IMR-90 (cell line): Measurements from ENCODE around the gene SP9. TPM values are rescaled to one million over a fixed set of nuclear protein-coding genes. Genes with fewer than 3 reads are reported as not detected.

Experiments
- ATAC-seq: fragments of 200-7000 bp; cut with Tn5 transposase; 2 replicates; pipeline ENCODE4 v1.9.1; 2020; ENCODE audit warnings: low read depth, mild to moderate bottlenecking, moderate library complexity
- BruUV-seq: library from RNA; stranded (reverse); fragments of 400-500 nt; replicated peaks from 2 replicates; lab custom pipeline; 2021; lab: Mats Ljungman, UMichigan
- CTCF ChIA-PET: fragments of 300-600 bp; formaldehyde crosslinking; extraction: SDS; loops from one replicate; lab custom pipeline; 2021; ENCODE audit warnings: antibody characterized with exemption; lab: Yijun Ruan, JAX
- POLR2A ChIA-PET: fragments of 300-600 bp; sonication (Branson Sonifier 250); formaldehyde crosslinking; loops from one replicate; lab custom pipeline; 2022; ENCODE audit warnings: antibody characterized with exemption; ENCODE audit not compliant: unreplicated experiment; lab: Charles Lee
- DNase-seq: peaks from one replicate; pipeline ENCODE4 v3.0.0; 2013
- H2AFZ ChIP-seq: replicated peaks from 2 replicates; pipeline ENCODE3; 2013; ENCODE audit warnings: low read length, mild to moderate bottlenecking; ENCODE audit not compliant: poor library complexity
- H2AK5ac ChIP-seq: 2 replicates; pipeline ENCODE4 v1.6.1; 2013; ENCODE audit warnings: low read depth, low read length, inconsistent platforms
- H2AK9ac ChIP-seq: replicated peaks from 2 replicates; pipeline ENCODE3; 2013; ENCODE audit warnings: mild to moderate bottlenecking, low read depth, low read length, moderate library complexity; ENCODE audit not compliant: poor library complexity
- H2BK120ac ChIP-seq: 2 replicates; pipeline ENCODE4 v1.6.1; 2013; ENCODE audit warnings: low read depth, low read length, inconsistent platforms
- H2BK15ac ChIP-seq: 3 replicates; pipeline ENCODE4 v1.6.1; 2013; ENCODE audit warnings: low read depth, low read length, inconsistent platforms
- H2BK20ac ChIP-seq: 2 replicates; pipeline ENCODE4 v1.6.1; 2013; ENCODE audit warnings: low read depth, mild to moderate bottlenecking, inconsistent platforms, low read length, moderate library complexity
- H2BK5ac ChIP-seq: 2 replicates; pipeline ENCODE4 v1.6.1; 2013; ENCODE audit warnings: mild to moderate bottlenecking, low read depth, low read length, inconsistent platforms; ENCODE audit not compliant: poor library complexity, severe bottlenecking
- H3K14ac ChIP-seq: replicated peaks from 2 replicates; pipeline ENCODE4 v1.6.1; 2013; ENCODE audit warnings: low read depth, low read length, inconsistent platforms
- H3K18ac ChIP-seq: 2 replicates; pipeline ENCODE4 v1.6.1; 2013; ENCODE audit warnings: low read depth, low read length, control low read depth
- H3K23ac ChIP-seq: 2 replicates; pipeline ENCODE4 v1.6.1; 2013; ENCODE audit warnings: low read depth, low read length, inconsistent platforms
- H3K27ac ChIP-seq: 2 replicates; pipeline ENCODE4 v1.5.1; 2013; ENCODE audit warnings: mild to moderate bottlenecking, control low read depth, low read length; ENCODE audit not compliant: insufficient read depth
- H3K27me3 ChIP-seq: 2 replicates; pipeline ENCODE4 v1.6.1; 2013; ENCODE audit warnings: low read length; ENCODE audit not compliant: control insufficient read depth, insufficient read depth
- H3K36me3 ChIP-seq: 2 replicates; pipeline ENCODE4 v1.6.1; 2013; ENCODE audit warnings: low read length, mixed read lengths; ENCODE audit not compliant: control insufficient read depth, insufficient read depth
- H3K4ac ChIP-seq: 2 replicates; pipeline ENCODE4 v1.6.1; 2013; ENCODE audit warnings: low read depth, low read length, inconsistent platforms
- H3K4me1 ChIP-seq: 2 replicates; pipeline ENCODE4 v1.6.1; 2013; ENCODE audit warnings: low read length, mixed read lengths; ENCODE audit not compliant: control insufficient read depth, insufficient read depth
- H3K4me2 ChIP-seq: 2 replicates; pipeline ENCODE4 v1.6.1; 2013; ENCODE audit warnings: low read depth, mild to moderate bottlenecking, control low read depth, low read length, moderate library complexity
- H3K4me3 ChIP-seq: 2 replicates; pipeline ENCODE4 v1.5.1; 2013; ENCODE audit warnings: low read depth, mild to moderate bottlenecking, control low read depth, low read length, moderate library complexity; ENCODE audit not compliant: insufficient read depth
- H3K56ac ChIP-seq: 2 replicates; pipeline ENCODE4 v1.6.1; 2013; ENCODE audit warnings: low read length, inconsistent platforms; ENCODE audit not compliant: insufficient read depth; ENCODE audit errors: extremely low read depth
- H3K79me1 ChIP-seq, 2 experiments: 2 replicates each; pipeline ENCODE4 v1.6.1; 2013; ENCODE audit warnings: low read length in 2 of 2, inconsistent platforms in 1 of 2, low read depth in 1 of 2
- H3K9ac ChIP-seq: 2 replicates; pipeline ENCODE4 v1.6.1; 2013; ENCODE audit warnings: low read depth, low read length, control low read depth
- H3K9me1 ChIP-seq: 2 replicates; pipeline ENCODE4 v1.6.1; 2013; ENCODE audit warnings: low read length, inconsistent platforms; ENCODE audit not compliant: insufficient read depth
- H3K9me3 ChIP-seq: 2 replicates; pipeline ENCODE4 v1.6.1; 2013; ENCODE audit warnings: low read length; ENCODE audit not compliant: control insufficient read depth, insufficient read depth
- H4K20me1 ChIP-seq: 2 replicates; pipeline ENCODE4 v1.6.1; 2013; ENCODE audit warnings: low read length, inconsistent platforms; ENCODE audit not compliant: insufficient read depth
- H4K5ac ChIP-seq: 2 replicates; pipeline ENCODE4 v1.6.1; 2013; ENCODE audit warnings: mild to moderate bottlenecking, low read depth, low read length, control low read depth
- H4K8ac ChIP-seq, 2 experiments: 2 replicates each; pipeline ENCODE4 v1.6.1; 2013; ENCODE audit warnings: low read depth in 2 of 2, low read length in 2 of 2, control low read depth in 1 of 2, inconsistent platforms in 1 of 2
- H4K91ac ChIP-seq: 2 replicates; pipeline ENCODE4 v1.6.1; 2013; ENCODE audit warnings: low read depth, low read length, inconsistent platforms; ENCODE audit not compliant: insufficient read depth
- CHD1 ChIP-seq: IDR thresholded peaks from 2 replicates; pipeline ENCODE4 v1.6.1; 2012; ENCODE audit warnings: low read depth, low read length, improper control_type of control experiment
- MAFK ChIP-seq: IDR thresholded peaks from 2 replicates; pipeline ENCODE4 v1.6.1; 2012; ENCODE audit warnings: low read depth, low read length, improper control_type of control experiment
- MXI1 ChIP-seq: IDR thresholded peaks from 2 replicates; pipeline ENCODE4 v1.6.1; 2012; ENCODE audit warnings: low read depth, mild to moderate bottlenecking, low read length, moderate library complexity, borderline replicate concordance
- SMC3 ChIP-seq: fragments of 150-350 bp; IDR thresholded peaks from 2 replicates; pipeline ENCODE4 v1.6.1; 2016; ENCODE audit warnings: low read depth, mild to moderate bottlenecking, antibody characterized with exemption, low read length, moderate library complexity
- WGBS, 2 experiments: methylation state at CpG; one replicate each; pipeline versions ENCODE4 v1.1.5 to v1.1.7; 2013; ENCODE audit warnings: missing lambda C conversion rate in 2 of 2; ENCODE audit not compliant: insufficient read length in 1 of 2; ENCODE audit errors: extremely low coverage in 2 of 2; 5-methylcytosine and 5-hydroxymethylcytosine counted together
- dilution Hi-C: fragments of 300-500 bp; cut with HindIII; formaldehyde crosslinking; loops from one replicate; pipeline ENCODE4 v1.14.3; 2018; ENCODE audit warnings: low sequenced_read_pairs; ENCODE audit not compliant: unreplicated experiment
- in situ Hi-C: fragments of 300-500 bp; cut with MboI; formaldehyde crosslinking; loops from 3 replicates; pipeline ENCODE4 v1.14.3; 2019; ENCODE audit warnings: low sequenced_read_pairs, inconsistent platforms, mixed read lengths
- intact Hi-C: fragments of 100-400 bp; cut with micrococcal nuclease; formaldehyde crosslinking; loops from 2 replicates; pipeline ENCODE4 v1.10.0; 2022
- polyA plus RNA-seq, 3 experiments: library from polyadenylated mRNA; depleted of rRNA; stranded (reverse); fragments of >200 nt; gene quantifications; 2 replicates each; pipeline ENCODE4 v1.2.3, GENCODE V29; 2012; ENCODE audit warnings: low replicate concordance in 1 of 3
- total RNA-seq: library from RNA; depleted of rRNA; stranded (reverse); fragments of >200 nt; gene quantifications from 2 replicates; pipeline ENCODE4 v1.2.3, GENCODE V29; 2012
- TF ChIP-seq, protein P1 (sequence below): fragments of 150-350 bp; IDR thresholded peaks from 2 replicates; pipeline ENCODE4 v1.6.1; 2016; ENCODE audit warnings: low read depth, mild to moderate bottlenecking, low read length, moderate library complexity, borderline replicate concordance

Gene SP9
- total and polyA plus RNA-seq, 2 of the 4 experiments (the other 2 are of a cell fraction) = not detected

GRCh38 chr2:174376967-174377366 is 42.2 kb downstream of the SP9 start:
- TF ChIP-seq CHD1 (no peak), SMC3 (no peak), MXI1 (no peak), MAFK (no peak)
- TF ChIP-seq, protein P1, sequence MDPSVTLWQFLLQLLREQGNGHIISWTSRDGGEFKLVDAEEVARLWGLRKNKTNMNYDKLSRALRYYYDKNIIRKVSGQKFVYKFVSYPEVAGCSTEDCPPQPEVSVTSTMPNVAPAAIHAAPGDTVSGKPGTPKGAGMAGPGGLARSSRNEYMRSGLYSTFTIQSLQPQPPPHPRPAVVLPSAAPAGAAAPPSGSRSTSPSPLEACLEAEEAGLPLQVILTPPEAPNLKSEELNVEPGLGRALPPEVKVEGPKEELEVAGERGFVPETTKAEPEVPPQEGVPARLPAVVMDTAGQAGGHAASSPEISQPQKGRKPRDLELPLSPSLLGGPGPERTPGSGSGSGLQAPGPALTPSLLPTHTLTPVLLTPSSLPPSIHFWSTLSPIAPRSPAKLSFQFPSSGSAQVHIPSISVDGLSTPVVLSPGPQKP = no peak
- H2AK5ac ChIP-seq = no peak overlapping the region
- intact Hi-C loops = no loop called here
- no TSS peak for BruUV-seq
- H4K91ac ChIP-seq = no peak overlapping the region
- dilution Hi-C loops = no loop called here
- no peak overlapping the region for H3K4me2 ChIP-seq
- H2BK120ac ChIP-seq = no peak overlapping the region
- CTCF ChIA-PET = no interaction called here
- no peaks in the 10 kb centered on the region for H3K27me3 ChIP-seq
- H3K9me3 ChIP-seq = no peaks in the 10 kb centered on the region
- POLR2A ChIA-PET = no interaction called here
- H2BK5ac ChIP-seq = no peak overlapping the region
- H3K4me3 ChIP-seq = no peak overlapping the region
- in situ Hi-C loops = no loop called here
- H3K23ac ChIP-seq = no peak overlapping the region
- peaks cover 3% of the 10 kb centered on the region; the same call in 1 of the 2 replicates for H3K9me1 ChIP-seq
- no peak overlapping the region for H2AK9ac ChIP-seq
- no peaks in the 10 kb centered on the region for H4K20me1 ChIP-seq
- H2AFZ ChIP-seq = no peak overlapping the region
- peak; percentile 26 for DNase-seq
- H3K14ac ChIP-seq = no peak overlapping the region
- H3K79me1 ChIP-seq = peaks cover 0 to 6% of the 10 kb centered on the region in 2 experiments; a peak in 1 of 4 replicates
- H3K9ac ChIP-seq = no peak overlapping the region
- WGBS, 2 experiments = no CpG with 5 or more reads among the region's 2 CpGs
- no peaks in the 10 kb centered on the region for H3K4me1 ChIP-seq
- no peak overlapping the region for H3K4ac ChIP-seq
- no peak overlapping the region for H2BK20ac ChIP-seq
- no peak for ATAC-seq
- no peak overlapping the region for H4K8ac ChIP-seq
- H3K36me3 ChIP-seq = peaks cover 35% of the 10 kb centered on the region
- H3K56ac ChIP-seq = no peak overlapping the region
- H3K27ac ChIP-seq = no peak overlapping the region
- no peak overlapping the region for H2BK15ac ChIP-seq
- H4K5ac ChIP-seq = no peak overlapping the region
- H3K18ac ChIP-seq = no peak overlapping the region
